WI38 (cell line): ENCODE data around the gene MBD4.

Experiments used
- H3K4me3 ChIP-seq: 2 replicates; pipeline ENCODE4 v1.5.1; 2011; ENCODE audit warnings: low read depth, mild to moderate bottlenecking, control low read depth, low read length
- CTCF ChIP-seq: IDR thresholded peaks from 2 replicates; pipeline ENCODE4 v1.5.1; 2012; ENCODE audit warnings: low read depth, mild to moderate bottlenecking, control low read depth, low read length

MBD4 gene

GRCh38 chr3:129440618-129441190 is 956 bp upstream of the MBD4 start:
- no peak for TF ChIP-seq CTCF
- peak overlapping the region; percentile 99 for H3K4me3 ChIP-seq

DNA sequence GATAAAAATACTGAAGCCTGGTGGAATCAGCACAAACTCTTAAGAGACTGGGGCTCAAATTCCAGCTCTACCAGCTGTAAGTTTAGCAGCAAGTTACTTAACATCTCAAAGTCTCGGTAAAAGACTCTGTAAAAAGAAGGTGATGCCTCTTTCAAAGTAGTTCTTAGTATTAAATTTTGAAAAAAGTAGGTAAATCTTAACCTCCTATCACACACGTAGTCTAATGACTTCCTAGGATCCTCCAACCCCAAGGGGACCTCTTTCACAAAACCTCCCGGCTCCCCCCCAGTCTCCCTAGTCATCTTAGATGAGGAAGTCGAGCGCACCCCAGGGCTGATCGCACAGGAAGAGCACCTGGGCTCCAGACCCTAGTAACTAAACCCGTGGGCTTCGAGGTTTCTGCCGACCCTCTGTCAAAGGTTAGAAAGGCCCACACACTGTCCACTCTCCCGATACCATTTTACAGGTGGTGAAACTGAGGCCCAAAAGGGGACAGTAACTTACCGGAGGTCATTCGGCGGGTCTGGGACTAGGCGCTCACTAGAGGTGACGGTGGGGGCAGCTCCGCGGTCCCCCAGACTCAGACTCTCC is 427 bp downstream of the MBD4 start:
- TF ChIP-seq CTCF = no peak
- peak overlapping the region; percentile 99 for H3K4me3 ChIP-seq

DNA sequence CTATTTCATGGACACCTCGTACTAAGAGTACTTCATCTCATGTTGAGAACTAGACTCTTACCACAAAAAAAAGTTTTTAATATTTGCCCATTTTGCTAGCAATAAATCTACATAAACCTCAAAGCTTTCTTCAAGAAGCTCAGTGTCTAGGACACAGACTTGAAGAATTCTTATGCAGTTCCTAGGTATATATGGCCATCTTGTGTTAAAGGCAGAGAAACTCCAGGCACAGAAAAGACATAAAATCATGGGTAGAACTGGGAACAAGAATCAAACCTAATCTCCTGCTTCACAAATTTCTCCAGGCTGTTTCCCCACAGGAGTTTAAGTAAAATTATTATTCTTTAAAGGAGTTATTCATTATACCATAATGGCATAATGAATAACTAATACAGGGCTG is 4.4 kb downstream of the MBD4 start:
- no peak for TF ChIP-seq CTCF

DNA sequence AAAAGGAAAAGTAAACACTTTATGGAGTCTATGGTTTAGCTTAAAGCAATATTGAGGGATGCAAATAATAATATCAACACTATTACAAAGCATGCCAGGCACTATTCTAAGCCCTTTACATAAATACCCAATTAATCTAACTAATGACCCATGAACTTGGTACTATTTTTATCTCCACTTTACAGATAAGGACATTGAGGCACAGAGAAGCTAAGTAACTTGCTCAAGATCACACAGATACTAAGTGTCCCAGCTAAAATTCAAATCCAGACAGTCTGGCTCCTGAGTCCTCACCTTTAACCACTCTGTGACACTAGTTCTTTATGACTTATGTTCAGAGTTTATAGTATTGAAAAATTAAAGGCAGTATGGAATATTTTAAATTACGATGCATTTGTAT is 5.6 kb downstream of the MBD4 start:
- no peak for TF ChIP-seq CTCF
- no peak overlapping the region for H3K4me3 ChIP-seq

More for the DNA sequence above, 4.4 kb downstream of the MBD4 start:
- H3K4me3 ChIP-seq = no peak overlapping the region

- no peak overlapping the region for H3K4me3 ChIP-seq
- no peak for TF ChIP-seq CTCF
Observed at GRCh38 chr3:129433565-129433964, 6.2 kb downstream of the MBD4 start.

DNA sequence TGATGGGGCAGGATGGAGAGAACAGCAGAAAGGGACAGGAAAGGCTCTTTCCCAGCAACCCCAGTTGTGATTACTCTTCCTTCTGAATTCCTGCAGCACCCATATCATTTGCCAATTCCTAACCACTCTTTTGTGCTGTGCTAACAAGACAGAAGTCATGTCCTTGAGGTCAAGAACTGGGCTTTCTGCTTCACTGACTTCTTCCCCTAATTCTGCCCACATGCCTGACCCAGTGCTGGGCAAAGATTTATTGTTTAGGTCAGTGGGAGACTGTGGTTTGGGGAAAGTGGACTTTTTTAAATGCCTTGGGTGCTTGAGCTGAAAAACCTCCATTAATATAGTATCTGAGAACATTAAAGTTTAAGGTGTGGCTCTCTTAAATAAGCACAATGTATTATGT is 7.1 kb downstream of the MBD4 start:
- TF ChIP-seq CTCF = no peak
- no peak overlapping the region for H3K4me3 ChIP-seq

DNA sequence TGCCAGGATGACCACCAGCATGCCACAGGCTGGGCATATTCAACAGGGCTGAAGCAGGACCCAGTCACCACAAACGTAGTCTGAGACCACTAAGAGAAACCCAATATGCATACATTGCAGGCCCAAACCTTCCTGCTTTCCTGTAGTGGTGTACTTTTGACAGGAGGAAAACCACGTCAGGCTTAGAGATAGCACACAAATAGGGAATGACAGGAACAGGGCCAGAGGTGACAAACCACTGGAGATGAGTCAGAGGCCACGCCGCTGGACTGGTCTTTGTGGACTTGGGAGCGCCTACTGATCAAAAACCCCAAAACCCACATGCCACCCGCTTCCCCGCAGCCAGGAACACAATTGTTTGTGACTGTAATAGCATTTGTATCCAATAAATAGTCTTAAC is 7.7 kb downstream of the MBD4 start:
- TF ChIP-seq CTCF = no peak
- H3K4me3 ChIP-seq = no peak overlapping the region
